Gastroesophageal sphincter (tissue), 4 donors: Measurements from ENCODE around the gene TBC1D20. TPM values are rescaled to one million over a fixed set of nuclear protein-coding genes. Genes with fewer than 3 reads are reported as not detected.

Experiments
- ATAC-seq: fragments of 150-250 bp; one replicate; pipeline ENCODE4 v1.9.1; 2016; ENCODE audit warnings: mild to moderate bottlenecking, moderate library complexity
- H3K27ac ChIP-seq, 4 donors: fragments of 200-600 bp; sonication (generic) in 3 of 4; 1 replicate in 3 of 4; 2 replicates in 1 of 4; pipeline ENCODE4 v1.5.1; 2016 to 2019
- H3K27me3 ChIP-seq: fragments of 200-600 bp; sonication (generic); one replicate; pipeline ENCODE4 v1.5.1; 2019
- H3K36me3 ChIP-seq, 2 donors: fragments of 200-600 bp; sonication (generic); one replicate each; pipeline ENCODE4 v1.5.1; 2019; ENCODE audit warnings: control low read depth in 1 of 2
- H3K4me1 ChIP-seq, 3 donors: fragments of 200-600 bp; sonication (generic); 1 replicate in 2 of 3; 2 replicates in 1 of 3; pipeline ENCODE4 v1.5.1; 2016 to 2019; ENCODE audit warnings: control low read depth in 2 of 3
- H3K4me3 ChIP-seq, 2 donors: fragments of 200-600 bp; sonication (generic); one replicate each; pipeline ENCODE4 v1.5.1; 2019; ENCODE audit warnings: mild to moderate bottlenecking in 1 of 2, moderate library complexity in 1 of 2
- H3K9me3 ChIP-seq, 3 donors: fragments of 200-600 bp; sonication (generic); one replicate each; pipeline ENCODE4 v1.5.1; 2017 to 2019; ENCODE audit warnings: control low read depth in 2 of 3
- EP300 ChIP-seq: sonication (generic); formaldehyde crosslinking; IDR thresholded peaks from one replicate; pipeline ENCODE4 v1.6.1; 2017; ENCODE audit warnings: antibody characterized with exemption, mild to moderate bottlenecking
- POLR2A ChIP-seq, 2 donors: fragments of 450-650 bp; IDR thresholded peaks; one replicate each; pipeline ENCODE4 v1.6.1; 2017; ENCODE audit warnings: antibody characterized with exemption in 2 of 2, mild to moderate bottlenecking in 2 of 2, moderate library complexity in 1 of 2
- POLR2AphosphoS5 ChIP-seq: sonication (generic); formaldehyde crosslinking; IDR thresholded peaks from one replicate; pipeline ENCODE4 v1.6.1; 2017; ENCODE audit warnings: antibody characterized with exemption
- WGBS, 2 donors: methylation state at CpG; one replicate each; pipeline ENCODE4 v1.1.5; 2018; ENCODE audit warnings: low coverage in 1 of 2; 5-methylcytosine and 5-hydroxymethylcytosine counted together
- total RNA-seq, 4 donors: library from RNA; depleted of rRNA; stranded (reverse); fragments of >200 nt; gene quantifications; one replicate each; pipeline ENCODE4 v1.1.0, GENCODE V29; 2016
- TF ChIP-seq, protein P1 (sequence below), 4 experiments: fragments of 200-600 bp in 2 of 4; fragments of 450-650 bp in 2 of 4; sonication (generic) in 1 of 4; IDR thresholded peaks; one replicate each; pipeline ENCODE4 v1.5.1; 2017 to 2019; ENCODE audit warnings: antibody characterized with exemption in 4 of 4, mild to moderate bottlenecking in 2 of 4, moderate library complexity in 2 of 4

Gene TBC1D20
- total RNA-seq, 4 donors from 2014 or later: 39.6 to 51.2 (median 39.9) TPM

- Histone ChIP-seq H3K4me3 (peak within 1 kb of the TSS; percentile 87 to 97), H3K27me3 (no peaks in the 10 kb centered on the region), H3K36me3 (peaks cover 0 to 32% of the 10 kb centered on the region in 2 donors), H3K4me1 (peaks cover 0 to 34% (median 13%) of the 10 kb centered on the region in 3 donors), H3K9me3 (no peaks in the 10 kb centered on the region), H3K27ac (peak within 1 kb of the TSS; percentile 85 to 98 (median 96))
- TF ChIP-seq POLR2A (IDR thresholded peaks at IDR 0.05): peak; percentile 30 to 42
- TF ChIP-seq, protein P1, sequence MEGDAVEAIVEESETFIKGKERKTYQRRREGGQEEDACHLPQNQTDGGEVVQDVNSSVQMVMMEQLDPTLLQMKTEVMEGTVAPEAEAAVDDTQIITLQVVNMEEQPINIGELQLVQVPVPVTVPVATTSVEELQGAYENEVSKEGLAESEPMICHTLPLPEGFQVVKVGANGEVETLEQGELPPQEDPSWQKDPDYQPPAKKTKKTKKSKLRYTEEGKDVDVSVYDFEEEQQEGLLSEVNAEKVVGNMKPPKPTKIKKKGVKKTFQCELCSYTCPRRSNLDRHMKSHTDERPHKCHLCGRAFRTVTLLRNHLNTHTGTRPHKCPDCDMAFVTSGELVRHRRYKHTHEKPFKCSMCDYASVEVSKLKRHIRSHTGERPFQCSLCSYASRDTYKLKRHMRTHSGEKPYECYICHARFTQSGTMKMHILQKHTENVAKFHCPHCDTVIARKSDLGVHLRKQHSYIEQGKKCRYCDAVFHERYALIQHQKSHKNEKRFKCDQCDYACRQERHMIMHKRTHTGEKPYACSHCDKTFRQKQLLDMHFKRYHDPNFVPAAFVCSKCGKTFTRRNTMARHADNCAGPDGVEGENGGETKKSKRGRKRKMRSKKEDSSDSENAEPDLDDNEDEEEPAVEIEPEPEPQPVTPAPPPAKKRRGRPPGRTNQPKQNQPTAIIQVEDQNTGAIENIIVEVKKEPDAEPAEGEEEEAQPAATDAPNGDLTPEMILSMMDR (IDR thresholded peaks at IDR 0.05): no peak
- peak; percentile 60 for TF ChIP-seq POLR2AphosphoS5
- no peak for TF ChIP-seq EP300
- ATAC-seq: peak; percentile 93
- no CpG with 5 or more reads among the region's 87 CpGs for WGBS, 2 donors
Observed at GRCh38 chr20:407953-408842, 54.1 kb downstream of the TBC1D20 start, which contains the start of gene RBCK1. Gene RBCK1 (plus strand): TSS chr20:408299. CDS start chr20:408758, 459 bp downstream.

- ATAC-seq: peak; percentile 89
- TF ChIP-seq EP300 (no peak), POLR2A (IDR thresholded peaks at IDR 0.05) (no peak)
- TF ChIP-seq, protein P1 (IDR thresholded peaks at IDR 0.05): peak in 3 of 4 experiments; percentile 10 to 51 (median 27)
- H3K4me3 ChIP-seq: peak overlapping the region; percentile 87 to 97
- WGBS, 2 donors: 7 to 8% methylated on average over 24 to 29 of the region's 45 CpGs
- no peaks in the 10 kb centered on the region for H3K9me3 ChIP-seq
- H3K4me1 ChIP-seq: peaks cover 0 to 34% (median 13%) of the 10 kb centered on the region in 3 donors
- H3K27ac ChIP-seq: peak overlapping the region; percentile 3 to 98 (median 96)
- H3K36me3 ChIP-seq: peaks cover 0 to 25% of the 10 kb centered on the region in 2 donors
- no peaks in the 10 kb centered on the region for H3K27me3 ChIP-seq
Observed at GRCh38 chr20:407133-407952, 55.0 kb downstream of the TBC1D20 start.

GRCh38 chr20:406200-407132 is 55.9 kb downstream of the TBC1D20 start:
- Histone ChIP-seq H3K27me3 (no peaks in the 10 kb centered on the region), H3K27ac (peak overlapping the region in 3 of 4 donors; percentile 95 to 98 (median 97)), H3K9me3 (no peaks in the 10 kb centered on the region), H3K4me3 (peak overlapping the region in 1 of 2 donors; percentile 97), H3K36me3 (peaks cover 0 to 17% of the 10 kb centered on the region in 2 donors), H3K4me1 (peaks cover 0 to 34% (median 13%) of the 10 kb centered on the region in 3 donors)
- TF ChIP-seq POLR2AphosphoS5: no peak
- no peak for TF ChIP-seq POLR2A (IDR thresholded peaks at IDR 0.05)
- TF ChIP-seq EP300: no peak
- TF ChIP-seq, protein P1 (IDR thresholded peaks at IDR 0.05): no peak
- WGBS, 2 donors: 58 to 72% methylated on average over 5 to 6 of the region's 9 CpGs
- ATAC-seq: no peak

DNA sequence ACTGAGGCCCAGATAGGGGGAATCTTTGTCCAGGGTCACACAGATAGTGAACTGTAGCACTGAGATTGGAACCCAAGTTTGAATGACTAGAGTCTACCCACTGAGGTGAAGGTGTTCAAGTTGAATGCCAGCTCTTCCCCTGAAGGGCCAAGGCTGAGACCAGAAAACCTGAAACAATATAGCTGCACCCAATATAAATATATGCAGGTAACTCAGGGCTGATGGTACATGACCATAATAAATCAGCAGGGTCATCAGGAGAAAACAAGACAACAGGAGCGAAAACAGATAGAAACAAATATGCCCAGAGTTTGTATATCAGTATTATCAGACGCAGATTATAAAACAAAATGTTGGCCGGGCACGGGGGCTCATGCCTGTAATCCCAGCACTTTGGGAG is 58.2 kb downstream of the TBC1D20 start:
- Histone ChIP-seq H3K27me3 (no peaks in the 10 kb centered on the region), H3K9me3 (no peaks in the 10 kb centered on the region), H3K27ac (no peak overlapping the region), H3K4me1 (peaks cover 0 to 14% (median 3%) of the 10 kb centered on the region in 3 donors), H3K36me3 (no peaks in the 10 kb centered on the region), H3K4me3 (no peak overlapping the region)
- 83 to 88% methylated on average over 4 of the region's 4 CpGs for WGBS, 2 donors
- no peak for ATAC-seq
- TF ChIP-seq POLR2AphosphoS5 (no peak), POLR2A (IDR thresholded peaks at IDR 0.05) (no peak), EP300 (no peak)
- TF ChIP-seq, protein P1 (IDR thresholded peaks at IDR 0.05): no peak
